Measurements from ENCODE around the gene PDXDC1. TPM values are rescaled to one million over a fixed set of nuclear protein-coding genes. Genes with fewer than 3 reads are reported as not detected.
A peak's percentile ranks its signal among the peaks of the same experiment; 100 is the strongest.
"Not testable (repeated sequence)": the region's sequence is repeated elsewhere in the genome, so short reads cannot be mapped to it uniquely, and the experiment has no call there.

PDXDC1 gene
- total and polyA plus RNA-seq, 9 of the 15 experiments (the other 6 are each of a cell fraction or from before 2014, with no cell fraction given): 5.1 to 95.4 (median 45.8) TPM

DNA sequence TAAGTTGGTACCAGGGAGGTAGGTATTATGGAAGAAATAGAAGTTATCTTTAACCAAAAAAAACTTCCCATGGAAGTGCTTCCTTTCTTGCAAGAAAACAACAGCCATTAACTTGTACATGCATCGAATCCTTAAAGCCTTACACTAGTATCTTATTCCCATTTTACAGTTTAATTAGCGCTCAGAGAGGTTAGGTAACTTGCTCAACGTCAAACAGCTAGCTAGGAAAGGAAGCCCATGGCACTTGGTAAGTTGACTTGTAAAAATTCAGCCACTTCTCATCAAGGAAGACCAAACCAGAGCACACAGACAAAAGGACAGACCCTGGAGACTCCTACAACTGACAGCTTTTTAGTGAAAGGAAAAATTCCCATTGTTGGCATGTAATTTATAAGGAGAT lies 84.5 kb downstream of the PDXDC1 start:
- FAIRE-seq (no peak), ATAC-seq (no peak), DNase-seq (ENCODE audit: extremely low read depth in 1 of 4, low spot score in 3 of 4) (no peak)
- POLR2A ChIA-PET: no interaction called here
- Histone ChIP-seq H3K9ac (ENCODE audit: insufficient read depth in 1 of 2, low read depth in 2 of 2, low read length in 2 of 2) (no peak overlapping the region), H3K79me2 (ENCODE audit: control insufficient read depth, insufficient read depth, low read length) (peaks cover 10% of the 10 kb centered on the region; the same call in 1 of the 3 replicates), H2AFZ (ENCODE audit: low read depth, low read length) (no peak overlapping the region), H3K9me1 (ENCODE audit: control insufficient read depth, insufficient read depth, low read length) (no peaks in the 10 kb centered on the region), H3K27ac (ENCODE audit: extremely low read depth, low read depth, low read length) (no peak overlapping the region), H3K4me1 (replicated peaks in 1 of 2; ENCODE audit: control insufficient read depth in 2 of 2, insufficient read depth in 2 of 2, low read length in 2 of 2) (peaks cover 0 to 16% of the 10 kb centered on the region in 2 experiments; a peak in 3 of 5 replicates), H4K20me1 (replicated peaks; ENCODE audit: control insufficient read depth, insufficient read depth, low read length) (no peaks in the 10 kb centered on the region), H3K4me2 (ENCODE audit: insufficient read depth, low read length) (no peak overlapping the region), H3K4me3 (no peak overlapping the region), H3K9me3 (replicated peaks; ENCODE audit: control insufficient read depth, insufficient read depth, low read depth, low read length) (peaks cover 5% of the 10 kb centered on the region; the same call in 1 of the 2 replicates), H3K36me3 (ENCODE audit: control insufficient read depth, insufficient read depth, low read length) (peaks cover 52% of the 10 kb centered on the region), H3K27me3 (ENCODE audit: control insufficient read depth in 2 of 2, insufficient read depth in 2 of 2, low read length in 2 of 2) (no peaks in the 10 kb centered on the region)
- CTCF ChIA-PET (ENCODE audit: low intra/inter-chr PET ratio): no interaction called here
- in situ Hi-C loops (cut with MboI) (loop anchor here (25.0 kb wide), 1 partner anchor 172 kb away; no protein-coding TSS in a partner anchor), intact Hi-C loops (cut with micrococcal nuclease) (no loop called here)
- no TSS peak for BruUV-seq (replicated peaks)
- WGBS (ENCODE audit: insufficient coverage, low coverage, missing lambda C conversion rate): 72% methylated on average over 3 of the region's 3 CpGs
- no peak for TF ChIP-seq HCFC1 (IDR thresholded peaks at IDR 0.05; ENCODE audit: low read depth, low read length)
- peak; percentile 43 for TF ChIP-seq RBM25 (IDR thresholded peaks at IDR 0.05; ENCODE audit: low read depth, low read length, severe bottlenecking)

DNA sequence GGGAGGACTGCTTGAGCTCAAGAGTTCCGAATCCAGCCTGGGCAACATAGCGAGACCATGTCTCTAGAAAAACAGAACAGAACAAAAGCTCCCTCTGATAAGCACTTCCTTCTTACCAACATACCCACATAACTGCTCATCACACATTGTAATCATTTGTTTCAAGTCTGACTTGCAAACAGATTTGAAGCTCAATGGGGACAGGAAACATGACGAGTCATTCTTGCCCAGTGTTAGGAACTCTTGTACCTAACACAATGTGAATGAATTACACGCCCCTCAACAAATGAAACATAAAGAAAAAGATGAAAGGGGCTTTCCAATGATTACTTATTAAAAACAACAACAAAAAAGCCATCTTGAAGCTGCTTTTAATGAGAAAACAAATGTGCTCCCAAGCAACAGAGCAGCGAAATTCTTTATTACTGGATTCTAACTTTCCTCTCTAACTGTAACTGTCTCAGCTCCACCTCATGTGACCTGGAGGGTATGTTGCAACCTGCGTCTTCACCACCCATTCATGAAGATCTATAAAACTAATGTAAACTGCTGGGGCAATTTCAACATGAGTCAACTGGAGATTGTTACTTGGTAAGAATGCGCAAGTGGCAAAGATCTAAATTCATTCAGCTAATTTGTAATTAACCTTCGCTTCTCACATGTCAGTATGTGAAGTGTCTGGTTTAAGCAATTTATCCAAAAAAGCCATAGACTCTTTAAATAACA lies 87.4 kb downstream of the PDXDC1 start:
- TF ChIP-seq ZNF316 (IDR thresholded peaks at IDR 0.05) (peak; percentile 52), MAFG (tag; conservative IDR thresholded peaks at IDR 0.05) (peak; percentile 43; the same call in 1 of the 2 replicates), NFE2L1 (tag; IDR thresholded peaks at IDR 0.05; ENCODE audit: borderline replicate concordance, low read depth) (peak; percentile 46), C11orf30 (IDR thresholded peaks at IDR 0.05; ENCODE audit: low read depth) (peak; percentile 40)
- CTCF ChIA-PET (ENCODE audit: low intra/inter-chr PET ratio); H2AFZ ChIP-seq (ENCODE audit: low read depth, low read length); H3K79me2 ChIP-seq (ENCODE audit: control insufficient read depth, insufficient read depth, low read length); H3K4me1 ChIP-seq (replicated peaks in 1 of 2; ENCODE audit: control insufficient read depth in 2 of 2, insufficient read depth in 2 of 2, low read length in 2 of 2); H4K20me1 ChIP-seq (replicated peaks; ENCODE audit: control insufficient read depth, insufficient read depth, low read length); H3K4me2 ChIP-seq (ENCODE audit: insufficient read depth, low read length); intact Hi-C loops (cut with micrococcal nuclease); POLR2A ChIA-PET; ATAC-seq; H3K4me3 ChIP-seq; H3K9me1 ChIP-seq (ENCODE audit: control insufficient read depth, insufficient read depth, low read length); H3K9ac ChIP-seq (ENCODE audit: insufficient read depth in 1 of 2, low read depth in 2 of 2, low read length in 2 of 2); DNase-seq (ENCODE audit: extremely low read depth in 1 of 4, low spot score in 3 of 4); H3K27me3 ChIP-seq (ENCODE audit: control insufficient read depth in 2 of 2, insufficient read depth in 2 of 2, low read length in 2 of 2); H3K9me3 ChIP-seq (replicated peaks; ENCODE audit: control insufficient read depth, insufficient read depth, low read depth, low read length); FAIRE-seq; BruUV-seq (replicated peaks); H3K27ac ChIP-seq (ENCODE audit: extremely low read depth, low read depth, low read length): not testable (repeated sequence)
- in situ Hi-C loops (cut with MboI): loop anchor here (25.0 kb wide), 1 partner anchor 175 kb away; no protein-coding TSS in a partner anchor
- 88% methylated on average over 8 of the region's 8 CpGs for WGBS (ENCODE audit: insufficient coverage, low coverage, missing lambda C conversion rate)
- H3K36me3 ChIP-seq (ENCODE audit: control insufficient read depth, insufficient read depth, low read length): peaks cover 62% of the 10 kb centered on the region

Data from K562 (cell line).